Epithelial cell of esophagus (primary cell): ENCODE results near the gene NAGPA.

Experiments
- DNase-seq: peaks from one replicate; pipeline ENCODE4 v3.0.0; 2010; ENCODE audit warnings: low read depth
- H3K4me3 ChIP-seq: 2 replicates; pipeline ENCODE4 v1.5.1; 2011; ENCODE audit warnings: mild to moderate bottlenecking, low read length, control low read depth
- CTCF ChIP-seq: IDR thresholded peaks from 2 replicates; pipeline ENCODE4 v1.5.1; 2011; ENCODE audit warnings: low read depth, mild to moderate bottlenecking, low read length, control low read depth, inconsistent platforms; ENCODE audit not compliant: insufficient read depth; ENCODE audit errors: missing control alignments

The NAGPA gene

DNA sequence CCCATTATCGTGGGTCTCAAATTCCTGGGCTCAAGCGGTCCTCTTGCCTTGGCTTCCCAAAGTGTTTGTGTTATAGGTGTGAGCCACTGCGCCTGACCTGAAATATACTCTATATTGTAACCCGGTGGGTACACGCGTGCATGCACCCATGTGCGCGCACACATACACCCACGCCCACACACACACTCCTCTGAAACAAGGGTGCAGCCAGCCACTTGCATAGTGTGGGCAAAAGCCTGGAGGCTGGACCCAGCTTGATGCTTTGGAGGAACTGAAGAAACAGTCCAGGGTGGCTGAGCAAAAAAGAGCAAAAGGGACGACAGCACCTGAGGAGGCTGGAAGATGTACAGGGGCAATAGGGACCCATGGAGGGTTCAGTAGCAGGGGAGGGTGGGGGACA, 29.9 kb downstream of the NAGPA start:
- TF ChIP-seq CTCF, result no peak
- no peak for DNase-seq
- no peak overlapping the region for H3K4me3 ChIP-seq

DNA sequence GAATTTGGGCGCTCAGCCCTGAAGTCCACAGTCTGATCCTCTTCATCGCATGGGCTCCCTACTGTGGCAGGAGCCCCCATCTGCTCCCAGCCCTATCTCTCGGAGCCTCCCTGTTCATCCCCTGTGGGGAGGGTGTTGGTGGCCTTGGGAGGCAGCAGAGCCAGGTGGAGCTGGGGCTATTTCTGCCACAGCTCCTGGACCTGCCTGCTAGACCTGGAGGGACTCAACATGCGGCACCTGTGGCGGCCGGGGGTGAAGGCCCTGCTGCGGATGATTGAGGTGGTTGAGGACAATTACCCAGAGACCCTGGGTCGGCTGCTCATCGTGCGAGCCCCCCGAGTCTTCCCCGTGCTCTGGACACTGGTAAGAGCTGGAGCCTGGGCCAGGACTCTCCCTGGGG, 30.5 kb downstream of the NAGPA start:
- H3K4me3 ChIP-seq, result no peak overlapping the region
- TF ChIP-seq CTCF, result no peak
- no peak for DNase-seq

DNA sequence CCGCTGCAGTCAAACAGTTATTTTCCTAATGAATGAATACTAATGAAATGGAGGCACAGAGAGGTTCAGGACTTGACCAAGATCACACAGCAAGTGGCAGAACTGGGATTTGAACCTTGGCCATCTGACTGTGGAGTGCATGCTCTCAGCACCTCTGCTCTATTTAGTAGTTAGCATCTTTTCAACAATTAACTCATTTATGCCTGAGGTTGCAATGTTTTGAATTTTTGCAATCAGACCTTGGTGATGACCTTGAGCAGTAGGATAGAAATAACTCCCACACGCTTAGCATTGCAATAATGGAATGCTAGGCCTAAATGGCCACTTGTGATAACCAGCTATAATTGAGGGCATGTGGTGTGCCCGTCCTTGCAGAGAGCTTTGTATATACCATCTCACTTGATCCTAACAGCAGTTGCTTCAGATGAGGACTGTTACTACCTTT, 31.0 kb downstream of the NAGPA start:
- no peak for DNase-seq
- no peak overlapping the region for H3K4me3 ChIP-seq
- no peak for TF ChIP-seq CTCF

DNA sequence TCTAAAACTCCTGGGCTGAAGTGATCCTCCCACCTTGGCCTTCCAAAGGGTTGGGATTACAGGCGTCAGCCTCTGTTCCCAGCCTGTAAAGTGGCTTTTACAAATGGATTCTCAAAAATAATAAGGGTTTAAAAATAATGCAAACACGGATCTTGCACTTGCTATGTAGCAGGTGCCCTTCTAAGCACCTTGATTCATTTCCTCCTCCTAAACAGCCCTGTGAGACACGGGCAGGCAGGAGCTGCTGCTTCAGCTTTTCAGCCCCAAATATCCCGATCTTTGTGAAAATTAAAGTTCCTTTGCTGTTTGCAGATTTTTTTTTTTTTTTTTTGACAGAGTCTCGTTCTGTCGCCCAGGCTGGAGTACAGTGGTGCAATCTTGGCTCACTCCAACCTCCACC, 31.7 kb downstream of the NAGPA start:
- no peak for TF ChIP-seq CTCF
- no peak overlapping the region for H3K4me3 ChIP-seq
- no peak for DNase-seq

- TF ChIP-seq CTCF, result no peak
- DNase-seq, result no peak
- no peak overlapping the region for H3K4me3 ChIP-seq
These were observed 32.2 kb downstream of the NAGPA start for GRCh38 chr16:5001571-5001970.

- no peak for TF ChIP-seq CTCF
- DNase-seq, result no peak
- no peak overlapping the region for H3K4me3 ChIP-seq
These were observed 33.1 kb downstream of the NAGPA start for GRCh38 chr16:5000573-5001001.

DNA sequence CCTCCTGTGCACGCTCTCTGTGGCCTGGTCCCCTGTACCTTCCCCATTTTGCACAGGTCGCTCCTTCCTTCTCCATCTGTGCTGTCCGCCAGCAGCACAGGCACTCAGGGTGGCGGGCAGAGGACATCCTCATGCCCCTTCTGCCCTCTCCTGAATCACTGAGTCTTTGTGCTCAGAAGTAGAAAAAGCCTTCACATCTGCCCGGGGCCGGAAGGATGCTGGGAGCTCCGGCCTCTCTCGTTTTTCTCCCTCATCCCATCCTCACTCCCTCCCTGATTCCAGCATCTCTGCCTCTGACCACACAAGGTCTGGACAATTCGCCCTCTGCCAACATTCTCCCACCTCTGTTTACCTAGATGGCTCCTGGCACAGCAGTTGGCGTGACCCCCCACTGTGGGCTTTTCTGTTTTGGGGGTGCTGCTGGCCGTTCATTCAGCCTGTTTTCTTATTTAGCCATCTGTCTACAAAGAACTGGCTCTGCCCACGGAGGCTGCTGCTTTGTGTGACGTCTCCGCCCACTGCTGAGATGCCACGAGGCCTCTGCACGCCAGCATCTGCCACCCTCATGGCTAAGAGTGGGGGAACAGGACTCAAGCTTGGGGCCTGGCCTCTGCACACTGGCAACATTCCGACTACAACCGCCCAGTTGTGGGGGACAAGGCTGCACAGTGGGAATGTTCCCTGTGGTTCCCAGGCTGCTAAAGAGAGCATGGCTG, 38.9 kb downstream of the NAGPA start:
- no peak for DNase-seq
- TF ChIP-seq CTCF, result no peak
- H3K4me3 ChIP-seq, result no peak overlapping the region
